HFF-Myc (cell line): ENCODE results near the gene DLD.
"Not testable (repeated sequence)": the region's sequence is repeated elsewhere in the genome, so short reads cannot be mapped to it uniquely, and the experiment has no call there.

Experiments
- DNase-seq: peaks from one replicate; pipeline ENCODE4 v3.0.0-alpha.2; 2011; ENCODE audit warnings: low read depth; ENCODE audit errors: extremely low read depth
- H3K4me3 ChIP-seq: replicated peaks from 2 replicates; pipeline ENCODE4 v1.5.1; 2011; ENCODE audit warnings: low read depth, mild to moderate bottlenecking, control low read depth, low read length
- CTCF ChIP-seq: IDR thresholded peaks from 2 replicates; pipeline ENCODE4 v1.5.1; 2012; ENCODE audit warnings: mild to moderate bottlenecking, low read depth, low read length, control low read depth; ENCODE audit errors: missing control alignments

The DLD gene

DNA sequence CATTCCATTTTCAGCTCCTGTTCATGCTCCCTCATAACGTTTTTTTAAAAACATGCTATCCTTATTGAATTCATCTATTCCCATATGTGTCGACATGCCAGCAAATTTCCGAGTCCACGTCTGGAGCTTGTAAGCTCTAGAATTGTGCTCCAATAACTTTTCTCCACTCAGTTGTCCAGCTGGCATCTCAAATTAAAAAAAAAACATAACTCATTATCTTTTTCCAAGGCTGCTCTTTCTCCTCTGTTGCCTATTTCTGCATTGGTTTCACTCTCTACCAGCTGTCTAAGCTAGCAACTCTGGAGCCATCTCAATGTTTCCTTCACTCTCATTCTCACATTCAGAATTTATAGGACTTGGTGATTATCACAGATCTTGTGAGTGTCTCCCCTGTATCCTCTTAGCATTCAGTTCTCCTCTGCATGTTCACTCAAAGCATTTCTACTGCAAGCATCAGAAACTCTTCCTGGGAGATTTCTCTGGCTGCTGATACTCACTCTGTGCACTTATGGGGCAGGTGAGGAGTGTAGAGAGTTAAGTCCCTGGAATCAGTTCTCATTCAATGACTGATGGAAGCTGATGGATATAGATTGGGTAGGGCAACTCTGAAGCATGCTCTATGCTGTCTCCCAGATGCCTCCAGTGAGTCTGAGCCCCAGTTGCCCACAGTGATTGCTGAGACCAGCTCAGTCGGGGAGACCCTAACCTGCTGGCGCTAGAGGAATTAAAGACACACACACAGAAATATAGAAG, 6.7 kb upstream of the DLD start:
- no peak overlapping the region for H3K4me3 ChIP-seq

GRCh38 chr7:107887827-107888226, 3.2 kb upstream of the DLD start:
- not testable (repeated sequence) for H3K4me3 ChIP-seq, DNase-seq

More for the DNA sequence above, 6.7 kb upstream of the DLD start:
- DNase-seq: no peak
- no peak for TF ChIP-seq CTCF

DNA sequence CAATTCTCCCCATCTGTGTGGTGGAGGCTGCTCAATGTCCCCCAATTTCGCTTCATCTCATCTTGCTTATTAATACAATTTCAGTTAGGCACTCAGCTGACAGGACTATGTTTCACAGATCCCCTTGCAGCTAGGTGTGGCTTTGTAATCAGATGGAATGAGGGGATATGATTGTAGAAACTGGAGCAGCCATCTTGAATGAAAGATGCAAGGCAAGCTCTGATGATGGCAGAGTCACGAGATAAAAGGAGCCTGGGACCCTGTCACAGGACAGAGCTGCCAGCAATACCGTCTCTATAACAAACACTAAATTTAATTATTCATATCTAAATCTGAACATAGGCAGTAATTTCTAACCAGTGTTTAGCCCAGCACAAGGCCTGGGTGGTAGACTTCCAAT, 991 bp upstream of the DLD start:
- no peak for TF ChIP-seq CTCF
- DNase-seq: no peak
- no peak overlapping the region for H3K4me3 ChIP-seq

- no peak for DNase-seq
- no peak for TF ChIP-seq CTCF
- peak overlapping the region; percentile 67 for H3K4me3 ChIP-seq
Observed at GRCh38 chr7:107890493-107890961, 456 bp upstream of the DLD start.

- no peak for DNase-seq
- peak overlapping the region; percentile 67 for H3K4me3 ChIP-seq
- no peak for TF ChIP-seq CTCF
Observed at GRCh38 chr7:107891636-107892366, 818 bp downstream of the DLD start.

DNA sequence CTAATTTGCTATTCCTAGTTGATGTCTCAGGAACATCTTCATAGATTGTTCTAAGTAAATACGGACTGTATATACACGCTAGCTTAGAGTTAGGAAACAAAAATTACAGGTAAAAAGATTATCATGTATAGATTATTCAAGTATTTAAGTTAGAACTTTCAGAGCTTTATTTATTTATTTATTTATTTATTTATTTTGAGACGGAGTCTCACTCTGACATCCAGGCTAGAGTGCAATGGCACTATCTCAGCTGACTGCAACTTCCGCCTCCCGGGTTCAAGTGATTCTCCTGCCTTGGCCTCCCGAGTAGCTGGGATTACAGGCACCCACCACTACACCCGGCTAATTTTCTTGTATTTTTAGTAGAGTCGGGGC, 1.4 kb downstream of the DLD start:
- peak overlapping the region; percentile 67 for H3K4me3 ChIP-seq
- not testable (repeated sequence) for DNase-seq

GRCh38 chr7:107898997-107899594, 8.1 kb downstream of the DLD start:
- no peak for TF ChIP-seq CTCF

More at GRCh38 chr7:107898997-107899594, 8.1 kb downstream of the DLD start:
- H3K4me3 ChIP-seq: no peak overlapping the region
- DNase-seq: no peak
